OCI-LY1 (cell line): Measurements from ENCODE around the gene VPS39.

Experiments used
- EZH2 ChIP-seq: fragments of 200-600 bp; sonication (generic), shearing (Covaris generic); IDR thresholded peaks from 2 replicates; pipeline ENCODE4 v1.8.0; 2017; ENCODE audit warnings: borderline replicate concordance, mixed run types, mild to moderate bottlenecking, antibody characterized with exemption, low read length, moderate library complexity, mixed read lengths
- TF ChIP-seq, protein P1 (sequence below): fragments of 200-600 bp; sonication (generic), shearing (Covaris generic); IDR thresholded peaks from 2 replicates; pipeline ENCODE4 v1.5.1; 2017; ENCODE audit warnings: mild to moderate bottlenecking, antibody characterized with exemption, low read length, moderate library complexity, mixed read lengths

GRCh38 chr15:42152196-42152920 is 55.7 kb downstream of the VPS39 start:
- TF ChIP-seq, protein P1, sequence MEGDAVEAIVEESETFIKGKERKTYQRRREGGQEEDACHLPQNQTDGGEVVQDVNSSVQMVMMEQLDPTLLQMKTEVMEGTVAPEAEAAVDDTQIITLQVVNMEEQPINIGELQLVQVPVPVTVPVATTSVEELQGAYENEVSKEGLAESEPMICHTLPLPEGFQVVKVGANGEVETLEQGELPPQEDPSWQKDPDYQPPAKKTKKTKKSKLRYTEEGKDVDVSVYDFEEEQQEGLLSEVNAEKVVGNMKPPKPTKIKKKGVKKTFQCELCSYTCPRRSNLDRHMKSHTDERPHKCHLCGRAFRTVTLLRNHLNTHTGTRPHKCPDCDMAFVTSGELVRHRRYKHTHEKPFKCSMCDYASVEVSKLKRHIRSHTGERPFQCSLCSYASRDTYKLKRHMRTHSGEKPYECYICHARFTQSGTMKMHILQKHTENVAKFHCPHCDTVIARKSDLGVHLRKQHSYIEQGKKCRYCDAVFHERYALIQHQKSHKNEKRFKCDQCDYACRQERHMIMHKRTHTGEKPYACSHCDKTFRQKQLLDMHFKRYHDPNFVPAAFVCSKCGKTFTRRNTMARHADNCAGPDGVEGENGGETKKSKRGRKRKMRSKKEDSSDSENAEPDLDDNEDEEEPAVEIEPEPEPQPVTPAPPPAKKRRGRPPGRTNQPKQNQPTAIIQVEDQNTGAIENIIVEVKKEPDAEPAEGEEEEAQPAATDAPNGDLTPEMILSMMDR: no peak
- no peak for TF ChIP-seq EZH2
